ENCODE data around the gene AGAP1. TPM values are rescaled to one million over a fixed set of nuclear protein-coding genes. Genes with fewer than 3 reads are reported as not detected.

The AGAP1 gene
- total and polyA plus RNA-seq, 8 donors, result 5.0 to 27.6 (median 17.4) TPM

- TF ChIP-seq, protein P1, sequence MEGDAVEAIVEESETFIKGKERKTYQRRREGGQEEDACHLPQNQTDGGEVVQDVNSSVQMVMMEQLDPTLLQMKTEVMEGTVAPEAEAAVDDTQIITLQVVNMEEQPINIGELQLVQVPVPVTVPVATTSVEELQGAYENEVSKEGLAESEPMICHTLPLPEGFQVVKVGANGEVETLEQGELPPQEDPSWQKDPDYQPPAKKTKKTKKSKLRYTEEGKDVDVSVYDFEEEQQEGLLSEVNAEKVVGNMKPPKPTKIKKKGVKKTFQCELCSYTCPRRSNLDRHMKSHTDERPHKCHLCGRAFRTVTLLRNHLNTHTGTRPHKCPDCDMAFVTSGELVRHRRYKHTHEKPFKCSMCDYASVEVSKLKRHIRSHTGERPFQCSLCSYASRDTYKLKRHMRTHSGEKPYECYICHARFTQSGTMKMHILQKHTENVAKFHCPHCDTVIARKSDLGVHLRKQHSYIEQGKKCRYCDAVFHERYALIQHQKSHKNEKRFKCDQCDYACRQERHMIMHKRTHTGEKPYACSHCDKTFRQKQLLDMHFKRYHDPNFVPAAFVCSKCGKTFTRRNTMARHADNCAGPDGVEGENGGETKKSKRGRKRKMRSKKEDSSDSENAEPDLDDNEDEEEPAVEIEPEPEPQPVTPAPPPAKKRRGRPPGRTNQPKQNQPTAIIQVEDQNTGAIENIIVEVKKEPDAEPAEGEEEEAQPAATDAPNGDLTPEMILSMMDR (IDR thresholded peaks at IDR 0.05), result no peak
- ATAC-seq (no peak), FAIRE-seq (no peak), DNase-seq (no peak)
- H3K27ac ChIP-seq, result no peak overlapping the region
- no peak overlapping the region for H3K4me3 ChIP-seq
- H3K36me3 ChIP-seq, result no peaks in the 10 kb centered on the region
- no peaks in the 10 kb centered on the region for H3K9me3 ChIP-seq
- H3K4me1 ChIP-seq, result no peaks in the 10 kb centered on the region
- no peaks in the 10 kb centered on the region for H3K27me3 ChIP-seq
- WGBS, 2 donors, result 95 to 97% methylated on average over 4 of the region's 4 CpGs
- intact Hi-C loops (cut with DNase I), result no loop called here
Measured at GRCh38 chr2:236028066-236028465, 534.2 kb downstream of the AGAP1 start.

DNA sequence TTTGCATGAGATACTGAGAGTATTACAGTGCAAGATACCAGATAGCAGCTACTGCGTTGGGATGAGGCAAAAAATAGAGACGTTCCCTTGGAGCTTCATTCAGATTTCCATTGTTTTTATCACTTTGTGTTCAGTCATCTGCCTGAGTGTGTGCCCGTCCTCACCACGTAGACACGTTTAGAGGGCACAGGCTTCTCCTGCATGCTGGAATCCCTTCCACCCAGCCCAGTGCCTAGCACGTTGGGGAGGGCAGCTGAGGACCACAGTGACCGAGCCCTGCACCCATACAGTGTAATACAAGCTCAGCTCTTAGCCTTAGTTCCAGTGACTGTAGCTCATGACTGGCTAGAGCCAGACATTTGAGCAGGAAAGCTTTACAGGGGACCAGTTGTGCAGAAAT lies 539.6 kb downstream of the AGAP1 start:
- no peaks in the 10 kb centered on the region for H3K4me1 ChIP-seq
- no peaks in the 10 kb centered on the region for H3K36me3 ChIP-seq
- intact Hi-C loops (cut with DNase I), result no loop called here
- DNase-seq, result no peak
- no peak for ATAC-seq
- no peak overlapping the region for H3K27ac ChIP-seq
- H3K4me3 ChIP-seq, result no peak overlapping the region
- 91 to 94% methylated on average over 7 of the region's 7 CpGs for WGBS, 2 donors
- H3K9me3 ChIP-seq, result no peaks in the 10 kb centered on the region
- no peaks in the 10 kb centered on the region for H3K27me3 ChIP-seq
- TF ChIP-seq, protein P1 (IDR thresholded peaks at IDR 0.05), result no peak
- no peak for FAIRE-seq

- Histone ChIP-seq H3K27me3 (no peaks in the 10 kb centered on the region), H3K9me3 (no peaks in the 10 kb centered on the region), H3K4me1 (no peaks in the 10 kb centered on the region), H3K27ac (no peak overlapping the region), H3K36me3 (no peaks in the 10 kb centered on the region), H3K4me3 (no peak overlapping the region)
- TF ChIP-seq, protein P1 (IDR thresholded peaks at IDR 0.05), result no peak
- ATAC-seq, result no peak
- 82 to 84% methylated on average over 8 of the region's 8 CpGs for WGBS, 2 donors
- intact Hi-C loops (cut with DNase I), result no loop called here
- no peak for FAIRE-seq
- no peak for DNase-seq
Measured at GRCh38 chr2:236034974-236035373, 541.1 kb downstream of the AGAP1 start.

DNA sequence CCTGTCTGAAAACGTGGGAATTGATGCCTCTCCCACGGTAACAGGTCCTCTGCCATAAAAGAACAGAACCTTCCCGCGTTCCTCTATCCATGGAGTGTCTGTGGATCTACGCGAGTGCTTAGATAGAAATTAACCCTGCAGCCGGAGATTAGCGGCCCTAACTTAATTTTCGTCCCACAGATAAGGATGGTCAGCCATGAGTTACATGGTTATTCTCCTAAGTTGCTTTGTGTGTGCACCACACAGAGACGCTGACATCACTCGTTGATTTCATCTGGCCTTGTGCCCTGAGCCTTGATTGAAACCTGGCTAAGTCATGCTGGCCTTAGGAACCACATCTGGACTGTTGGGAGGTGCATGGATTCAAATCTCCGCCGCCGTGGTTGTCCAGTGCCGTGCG lies 542.2 kb downstream of the AGAP1 start:
- Histone ChIP-seq H3K36me3 (no peaks in the 10 kb centered on the region), H3K27me3 (no peaks in the 10 kb centered on the region), H3K27ac (no peak overlapping the region), H3K9me3 (no peaks in the 10 kb centered on the region), H3K4me1 (no peaks in the 10 kb centered on the region), H3K4me3 (no peak overlapping the region)
- intact Hi-C loops (cut with DNase I), result no loop called here
- FAIRE-seq (no peak), ATAC-seq (no peak), DNase-seq (no peak)
- WGBS, 2 donors, result 93 to 94% methylated on average over 16 of the region's 16 CpGs
- TF ChIP-seq, protein P1 (IDR thresholded peaks at IDR 0.05), result no peak

- Histone ChIP-seq H3K9me3 (no peaks in the 10 kb centered on the region), H3K27me3 (no peaks in the 10 kb centered on the region), H3K4me3 (no peak overlapping the region), H3K27ac (no peak overlapping the region), H3K36me3 (no peaks in the 10 kb centered on the region), H3K4me1 (no peaks in the 10 kb centered on the region)
- ATAC-seq (no peak), FAIRE-seq (no peak), DNase-seq (no peak)
- TF ChIP-seq, protein P1 (IDR thresholded peaks at IDR 0.05), result no peak
- intact Hi-C loops (cut with DNase I), result no loop called here
- 90 to 97% methylated on average over 7 of the region's 7 CpGs for WGBS, 2 donors
Measured at GRCh38 chr2:236038096-236038495, 544.3 kb downstream of the AGAP1 start.
